GM18520 (cell line): Measurements from ENCODE around the gene SLC17A5.

ENCODE experiments used
- ATAC-seq: cut with Tn5 transposase; IDR thresholded peaks from one replicate; pipeline ENCODE4 v1.9.1; 2021; ENCODE audit not compliant: unreplicated experiment

Gene SLC17A5

GRCh38 chr6:73667798-73668197 is 14.0 kb upstream of the SLC17A5 start:
- no peak for ATAC-seq

GRCh38 chr6:73666393-73666792 is 12.6 kb upstream of the SLC17A5 start:
- ATAC-seq, result no peak

GRCh38 chr6:73665686-73666319 is 12.0 kb upstream of the SLC17A5 start:
- ATAC-seq, result peak; percentile 49

- ATAC-seq, result no peak
Observed at GRCh38 chr6:73664701-73665100, 10.9 kb upstream of the SLC17A5 start.

- ATAC-seq, result no peak
Observed at GRCh38 chr6:73657201-73657600, 3.4 kb upstream of the SLC17A5 start.

- no peak for ATAC-seq
Observed at GRCh38 chr6:73656531-73657145, 2.8 kb upstream of the SLC17A5 start.

GRCh38 chr6:73655341-73655917 is 1.6 kb upstream of the SLC17A5 start:
- ATAC-seq, result no peak

GRCh38 chr6:73652637-73653570 is 888 bp downstream of the SLC17A5 start:
- peak; percentile 32 for ATAC-seq

GRCh38 chr6:73649783-73650182 is 4.0 kb downstream of the SLC17A5 start:
- ATAC-seq, result no peak

GRCh38 chr6:73648166-73648565 is 5.6 kb downstream of the SLC17A5 start:
- no peak for ATAC-seq

- ATAC-seq, result no peak
Observed at GRCh38 chr6:73644941-73645591, 8.7 kb downstream of the SLC17A5 start.

- ATAC-seq, result no peak
Observed at GRCh38 chr6:73644030-73644429, 9.8 kb downstream of the SLC17A5 start.

GRCh38 chr6:73642530-73642929 is 11.3 kb downstream of the SLC17A5 start:
- ATAC-seq, result no peak

GRCh38 chr6:73640179-73640750 is 13.5 kb downstream of the SLC17A5 start:
- no peak for ATAC-seq

GRCh38 chr6:73639040-73639439 is 14.8 kb downstream of the SLC17A5 start:
- ATAC-seq, result no peak

GRCh38 chr6:73637404-73637803 is 16.4 kb downstream of the SLC17A5 start:
- ATAC-seq, result no peak

GRCh38 chr6:73636048-73636447 is 17.7 kb downstream of the SLC17A5 start:
- ATAC-seq, result no peak

GRCh38 chr6:73632346-73632745 is 21.4 kb downstream of the SLC17A5 start:
- no peak for ATAC-seq

- no peak for ATAC-seq
Observed at GRCh38 chr6:73631849-73632248, 21.9 kb downstream of the SLC17A5 start.

GRCh38 chr6:73630401-73630800 is 23.4 kb downstream of the SLC17A5 start:
- no peak for ATAC-seq

GRCh38 chr6:73624896-73625295 is 28.9 kb downstream of the SLC17A5 start:
- no peak for ATAC-seq
